ENCODE results near the gene CSAD. TPM values are rescaled to one million over a fixed set of nuclear protein-coding genes. Genes with fewer than 3 reads are reported as not detected.

CSAD gene
- total RNA-seq, 2 experiments from 2014 or later = 28.6 to 31.0 TPM

DNA sequence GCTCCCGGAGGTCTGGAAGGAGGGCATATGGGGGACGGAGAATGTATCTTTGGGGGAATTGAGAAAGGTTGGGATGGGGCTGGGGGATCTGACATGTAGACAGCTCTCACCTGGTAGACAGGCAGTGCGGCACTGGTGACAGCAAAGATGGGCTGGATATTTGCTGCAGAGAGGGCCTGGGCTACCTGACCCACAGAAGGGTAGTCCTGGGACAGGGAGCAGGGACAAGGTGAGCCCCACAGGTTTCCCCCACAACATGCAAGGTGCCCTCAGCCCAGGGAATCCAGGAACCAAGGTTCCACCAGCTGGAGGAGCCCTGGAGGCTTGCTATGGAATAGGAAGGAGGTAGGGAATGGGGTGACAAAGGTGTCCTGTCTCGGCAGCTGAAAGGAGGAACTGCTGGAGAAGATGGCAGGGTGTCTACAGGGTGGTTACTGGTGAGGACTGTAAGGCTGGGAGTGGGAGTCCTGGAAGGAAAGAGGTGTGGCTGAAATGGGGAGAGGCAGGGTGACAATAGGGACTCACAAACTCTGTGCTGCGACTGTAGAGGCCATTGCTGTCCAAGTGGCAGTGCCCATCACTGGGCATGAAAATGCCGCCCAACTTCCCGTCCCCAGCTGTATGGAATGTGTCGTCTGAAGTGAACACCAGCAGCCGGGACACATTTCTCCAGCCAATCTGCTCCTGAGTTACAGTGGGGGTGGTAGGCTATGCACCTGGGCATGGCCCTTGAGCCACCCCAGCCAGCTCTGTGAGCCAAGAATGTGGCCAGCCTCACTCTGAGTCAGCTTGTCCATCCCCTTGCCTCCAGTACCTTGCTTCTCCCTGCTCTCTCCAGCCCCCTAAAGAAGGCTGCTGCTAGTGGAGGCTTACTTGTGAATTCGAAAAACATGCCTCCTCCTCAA lies 15.0 kb upstream of the CSAD start:
- Mint-ChIP-seq H3K9me3 (no peaks in the 10 kb centered on the region), H3K4me1 (peaks cover 57% of the 10 kb centered on the region), H3K4me3 (no peak overlapping the region), H3K36me3 (ENCODE audit: low read depth) (peaks cover 92% of the 10 kb centered on the region), H3K27ac (peak overlapping the region; percentile 44), H3K27me3 (no peaks in the 10 kb centered on the region)
- CTCF ChIA-PET = interaction anchor here (0.8 to 5.1 kb wide), 4 partner anchors 9 to 72 kb away, joined by 3 to 20 read pairs (median 4); partner anchors contain the start of genes CSAD, ESPL1 and ZNF740
- no peak for DNase-seq
- POLR2A ChIA-PET = interaction anchor here (0.9 to 2.1 kb wide), 11 partner anchors 8 to 72 kb away, joined by 3 to 16 read pairs (median 5); partner anchors contain the start of genes CSAD, ESPL1, ITGB7 and ZNF740

GRCh38 chr12:53194973-53195372 lies 14.2 kb upstream of the CSAD start:
- ChIA-PET POLR2A (interaction anchor here (0.6 to 2.1 kb wide), 10 partner anchors 9 to 73 kb away, joined by 3 to 16 read pairs (median 5); partner anchors contain the start of genes CSAD, ESPL1, ITGB7 and ZNF740), CTCF (interaction anchor here (0.8 to 1.8 kb wide), 3 partner anchors 15 to 73 kb away, joined by 3 to 5 read pairs (median 3); partner anchors contain the start of genes CSAD, ESPL1 and ZNF740)
- Mint-ChIP-seq H3K27ac (peak overlapping the region; percentile 44), H3K36me3 (ENCODE audit: low read depth) (peaks cover 89% of the 10 kb centered on the region), H3K9me3 (no peaks in the 10 kb centered on the region), H3K4me3 (no peak overlapping the region), H3K4me1 (peaks cover 53% of the 10 kb centered on the region), H3K27me3 (no peaks in the 10 kb centered on the region)
- no peak for DNase-seq

DNA sequence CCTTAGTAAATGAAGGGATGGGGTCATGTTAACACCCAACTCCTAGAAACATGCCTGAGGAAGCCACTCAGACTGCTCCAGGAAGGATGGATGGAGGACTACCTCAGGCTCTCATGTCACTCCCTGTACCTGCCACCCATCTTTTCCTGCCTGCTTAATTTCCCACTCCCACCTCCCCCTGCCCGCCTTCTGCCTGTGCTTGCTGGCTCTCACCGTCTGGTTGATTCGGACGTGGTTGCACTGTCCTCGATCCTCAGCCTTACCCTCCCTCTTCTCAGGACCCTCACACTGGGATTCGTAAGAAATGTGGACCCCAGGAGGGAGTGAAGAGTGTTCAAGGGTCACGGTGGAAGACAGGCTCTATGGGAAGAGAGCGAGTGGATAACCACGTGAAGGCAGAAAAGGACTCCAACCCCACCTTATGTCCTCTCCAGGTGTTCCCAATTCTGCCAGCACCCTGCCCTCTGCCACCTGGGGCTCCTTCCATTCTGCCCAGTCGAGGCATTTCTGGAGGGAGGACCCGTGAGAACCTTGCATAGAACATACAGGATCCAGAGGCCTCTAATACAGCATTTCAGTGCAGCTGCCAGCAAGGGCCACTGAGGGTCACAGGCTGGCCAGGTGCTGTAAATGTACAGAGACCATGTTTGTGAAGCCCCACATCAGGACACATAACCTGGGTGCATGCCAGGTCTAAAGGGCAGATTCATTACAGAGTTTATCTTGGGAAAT lies 13.4 kb upstream of the CSAD start:
- peak overlapping the region; percentile 23 for H3K27ac Mint-ChIP-seq

GRCh38 chr12:53193040-53193439 lies 12.3 kb upstream of the CSAD start:
- POLR2A ChIA-PET = interaction anchor here (1.0 to 15.2 kb wide), 6 partner anchors 8 to 128 kb away, joined by 3 to 263 read pairs (median 16); partner anchors contain the start of genes AAAS, CSAD, ITGB7 and ZNF740
- DNase-seq = no peak
- Mint-ChIP-seq H3K27ac (no peak overlapping the region), H3K4me1 (peaks cover 40% of the 10 kb centered on the region), H3K4me3 (no peak overlapping the region), H3K36me3 (ENCODE audit: low read depth) (peaks cover 92% of the 10 kb centered on the region), H3K9me3 (no peaks in the 10 kb centered on the region), H3K27me3 (no peaks in the 10 kb centered on the region)
- CTCF ChIA-PET = no interaction called here

More for the DNA sequence above, 13.4 kb upstream of the CSAD start:
- peaks cover 90% of the 10 kb centered on the region for H3K36me3 Mint-ChIP-seq (ENCODE audit: low read depth)
- H3K9me3 Mint-ChIP-seq = no peaks in the 10 kb centered on the region
- H3K4me1 Mint-ChIP-seq = peaks cover 48% of the 10 kb centered on the region
- no peak for DNase-seq
- POLR2A ChIA-PET = interaction anchor here (1.4 to 2.3 kb wide), 7 partner anchors 9 to 127 kb away, joined by 5 to 16 read pairs (median 7); partner anchors contain the start of genes AAAS, CSAD, ESPL1 and ITGB7
- H3K4me3 Mint-ChIP-seq = no peak overlapping the region
- H3K27me3 Mint-ChIP-seq = no peaks in the 10 kb centered on the region
- CTCF ChIA-PET = interaction anchor here (1.2 kb wide), 1 partner anchor 74 kb away, joined by 3 read pairs; the partner anchor contains the start of gene ESPL1

- peaks cover 93% of the 10 kb centered on the region for H3K36me3 Mint-ChIP-seq (ENCODE audit: low read depth)
- H3K4me1 Mint-ChIP-seq = peaks cover 36% of the 10 kb centered on the region
- H3K27ac Mint-ChIP-seq = peak overlapping the region; percentile 31
- no peaks in the 10 kb centered on the region for H3K27me3 Mint-ChIP-seq
- ChIA-PET POLR2A (interaction anchor here (0.9 to 15.2 kb wide), 8 partner anchors 8 to 128 kb away, joined by 3 to 263 read pairs (median 9); partner anchors contain the start of genes AAAS, CSAD, ITGB7 and ZNF740), CTCF (no interaction called here)
- H3K4me3 Mint-ChIP-seq = no peak overlapping the region
- H3K9me3 Mint-ChIP-seq = no peaks in the 10 kb centered on the region
- no peak for DNase-seq
Measured at GRCh38 chr12:53192531-53193021, 11.9 kb upstream of the CSAD start.

DNA sequence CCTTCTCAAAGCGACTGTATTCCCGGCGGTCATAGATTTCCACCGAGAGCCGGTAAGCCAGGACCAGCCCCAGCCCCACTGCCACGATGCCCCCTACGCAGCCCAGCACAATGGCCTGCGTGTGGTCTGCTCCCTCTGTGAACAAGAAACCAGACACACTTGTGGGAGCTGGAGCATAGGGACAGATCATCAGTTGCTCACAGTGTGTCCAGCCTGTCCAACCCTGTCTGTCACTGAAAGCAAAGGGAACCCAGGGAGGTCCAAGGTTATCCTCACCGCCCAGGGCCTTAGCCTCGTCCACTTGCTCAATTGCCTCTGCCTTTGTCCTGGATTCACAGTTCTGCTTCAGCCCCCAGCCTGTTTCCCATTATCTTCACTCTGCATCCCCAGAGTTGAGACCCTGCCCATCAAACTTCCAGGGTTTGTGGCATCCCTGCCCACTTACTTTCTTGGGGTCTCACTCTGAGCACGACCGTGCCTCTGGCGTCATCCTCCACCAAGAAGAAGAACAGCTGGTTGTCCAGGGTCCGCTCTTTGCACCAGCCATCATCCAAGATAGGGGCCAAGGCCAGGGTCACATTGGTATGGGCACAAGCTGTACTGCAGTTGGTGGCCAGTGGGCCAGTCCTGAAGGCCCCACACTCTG lies 11.3 kb upstream of the CSAD start:
- no peaks in the 10 kb centered on the region for H3K9me3 Mint-ChIP-seq
- H3K4me3 Mint-ChIP-seq = no peak overlapping the region
- peaks cover 95% of the 10 kb centered on the region for H3K36me3 Mint-ChIP-seq (ENCODE audit: low read depth)
- ChIA-PET POLR2A (interaction anchor here (0.9 to 15.2 kb wide), 7 partner anchors 10 to 129 kb away, joined by 3 to 263 read pairs (median 12); partner anchors contain the start of genes AAAS, CSAD, ITGB7 and ZNF740), CTCF (no interaction called here)
- H3K4me1 Mint-ChIP-seq = peaks cover 33% of the 10 kb centered on the region
- H3K27me3 Mint-ChIP-seq = no peaks in the 10 kb centered on the region
- peak overlapping the region; percentile 23 for H3K27ac Mint-ChIP-seq
- DNase-seq = no peak

GRCh38 chr12:53191096-53191884 lies 10.6 kb upstream of the CSAD start:
- H3K27ac Mint-ChIP-seq = no peak overlapping the region
- ChIA-PET POLR2A (interaction anchor here (1.0 to 15.2 kb wide), 4 partner anchors 9 to 78 kb away, joined by 3 to 263 read pairs (median 24); partner anchors contain the start of gene ITGB7), CTCF (interaction anchor here (1.1 to 1.4 kb wide), 3 partner anchors 10 to 125 kb away, joined by 4 to 9 read pairs (median 5); no protein-coding TSS in a partner anchor)
- no peaks in the 10 kb centered on the region for H3K9me3 Mint-ChIP-seq
- no peak for DNase-seq
- H3K27me3 Mint-ChIP-seq = no peaks in the 10 kb centered on the region
- H3K4me1 Mint-ChIP-seq = peaks cover 26% of the 10 kb centered on the region
- H3K4me3 Mint-ChIP-seq = no peak overlapping the region
- peaks cover 95% of the 10 kb centered on the region for H3K36me3 Mint-ChIP-seq (ENCODE audit: low read depth)

GRCh38 chr12:53190108-53190729 lies 9.5 kb upstream of the CSAD start:
- Mint-ChIP-seq H3K36me3 (ENCODE audit: low read depth) (peaks cover 95% of the 10 kb centered on the region), H3K27ac (peak overlapping the region; percentile 50), H3K4me1 (peaks cover 21% of the 10 kb centered on the region), H3K9me3 (no peaks in the 10 kb centered on the region), H3K4me3 (no peak overlapping the region), H3K27me3 (no peaks in the 10 kb centered on the region)
- POLR2A ChIA-PET = interaction anchor here (3.0 to 15.2 kb wide), 3 partner anchors 9 to 30 kb away, joined by 19 to 263 read pairs (median 27); partner anchors contain the start of genes CSAD, ITGB7 and ZNF740
- CTCF ChIA-PET = interaction anchor here (0.6 to 1.4 kb wide), 6 partner anchors 8 to 136 kb away, joined by 3 to 9 read pairs (median 4); no protein-coding TSS in a partner anchor
- peak; percentile 43 for DNase-seq

DNA sequence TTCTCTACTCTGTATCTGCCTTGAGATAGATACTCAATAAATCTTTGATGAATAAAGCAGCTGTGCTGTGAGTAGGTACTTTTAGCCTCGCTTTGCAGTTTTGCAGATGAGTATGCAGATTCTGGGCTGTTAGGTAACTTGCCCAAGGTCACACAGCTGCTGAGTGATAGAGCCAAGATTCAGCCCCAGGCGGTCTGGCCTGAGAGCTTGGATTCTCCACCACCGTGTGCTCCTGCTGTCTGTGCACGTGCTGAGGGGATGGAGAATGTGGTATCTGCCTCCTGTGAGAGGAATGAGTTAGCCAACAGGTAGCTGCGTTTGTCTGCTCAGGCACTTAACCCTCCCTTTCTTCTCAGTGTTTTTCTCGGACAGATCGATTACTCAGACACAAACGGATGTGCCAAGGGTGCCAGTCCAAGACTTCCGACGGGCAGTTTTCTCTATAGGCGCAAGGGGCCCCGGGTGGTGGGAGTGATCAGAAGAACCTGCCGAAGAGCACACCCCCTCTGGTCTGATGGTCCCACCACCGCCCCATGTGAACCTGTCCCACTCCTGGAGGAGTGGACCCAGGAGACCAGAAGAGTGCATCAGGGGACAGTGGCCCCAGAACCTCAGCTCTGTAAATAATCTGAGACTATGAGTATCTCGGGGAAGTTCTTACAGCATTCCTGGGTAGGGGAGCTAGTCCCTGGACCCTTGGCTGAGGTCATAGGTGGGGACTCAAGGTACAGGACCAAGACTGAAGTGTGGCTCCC lies 6.6 kb upstream of the CSAD start:
- Mint-ChIP-seq H3K4me1 (peaks cover 40% of the 10 kb centered on the region), H3K27ac (no peak overlapping the region), H3K9me3 (no peaks in the 10 kb centered on the region), H3K4me3 (no peak overlapping the region), H3K27me3 (no peaks in the 10 kb centered on the region), H3K36me3 (ENCODE audit: low read depth) (peaks cover 85% of the 10 kb centered on the region)
- POLR2A ChIA-PET = interaction anchor here (0.6 to 15.2 kb wide), 12 partner anchors 8 to 134 kb away, joined by 3 to 263 read pairs (median 4); partner anchors contain the start of genes AAAS, ITGB7 and MYG1
- CTCF ChIA-PET = interaction anchor here (0.9 to 5.0 kb wide), 6 partner anchors 11 to 122 kb away, joined by 3 to 20 read pairs (median 6); no protein-coding TSS in a partner anchor
- DNase-seq = no peak

GRCh38 chr12:53186745-53187144 lies 6.0 kb upstream of the CSAD start:
- DNase-seq = no peak
- Mint-ChIP-seq H3K27ac (no peak overlapping the region), H3K36me3 (ENCODE audit: low read depth) (peaks cover 85% of the 10 kb centered on the region), H3K9me3 (no peaks in the 10 kb centered on the region), H3K4me3 (no peak overlapping the region), H3K27me3 (no peaks in the 10 kb centered on the region), H3K4me1 (peaks cover 44% of the 10 kb centered on the region)
- POLR2A ChIA-PET = interaction anchor here (0.6 to 15.2 kb wide), 8 partner anchors 9 to 117 kb away, joined by 3 to 263 read pairs (median 4); partner anchors contain the start of genes ITGB7 and MYG1
- CTCF ChIA-PET = interaction anchor here (1.1 to 5.0 kb wide), 5 partner anchors 12 to 121 kb away, joined by 5 to 20 read pairs (median 7); no protein-coding TSS in a partner anchor
